ENCODE results near the gene ABT1. TPM values are rescaled to one million over a fixed set of nuclear protein-coding genes. Genes with fewer than 3 reads are reported as not detected.

Gene ABT1
- polyA plus RNA-seq, 1 donor (not counting 4 experiments of a cell fraction or from before 2014, with no cell fraction given), result 16.8 TPM

DNA sequence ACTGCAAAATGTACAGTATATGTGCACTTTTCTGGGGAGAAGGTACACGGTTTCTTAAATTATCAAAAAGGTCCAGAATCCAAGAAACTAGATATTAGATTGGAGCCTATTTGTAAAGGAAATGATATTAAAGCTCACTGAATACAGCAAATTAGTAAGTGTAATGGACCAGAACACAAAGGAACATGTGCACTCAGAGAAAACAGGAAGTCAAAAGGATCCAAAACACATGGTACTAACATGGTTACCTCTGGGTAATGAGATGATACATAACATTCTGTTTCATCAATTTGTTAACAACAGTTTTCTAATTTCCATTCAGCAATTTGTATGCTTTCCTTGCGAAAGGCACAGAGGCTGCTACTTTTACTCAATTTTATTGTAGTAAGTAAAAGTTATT is 44.1 kb downstream of the ABT1 start:
- no peaks in the 10 kb centered on the region for H3K9me1 ChIP-seq (ENCODE audit: control insufficient read depth, extremely low read depth, insufficient read depth, low read length)
- no peak overlapping the region for H3K9ac ChIP-seq (ENCODE audit: control insufficient read depth, extremely low read depth, insufficient read depth, low read length)
- H3K27me3 ChIP-seq (ENCODE audit: control insufficient read depth, extremely low read depth, insufficient read depth, low read length), result no peaks in the 10 kb centered on the region
- dilution Hi-C loops (cut with MboI; ENCODE audit: extremely low pct_ligation_motif_present, low sequenced_read_pairs), result no loop called here
- H3K4me1 ChIP-seq (ENCODE audit: control insufficient read depth, extremely low read depth, insufficient read depth, low read length), result no peaks in the 10 kb centered on the region
- no peaks in the 10 kb centered on the region for H4K20me1 ChIP-seq (ENCODE audit: control insufficient read depth, extremely low read depth, insufficient read depth, low read length)
- no peak for FAIRE-seq
- H3K79me2 ChIP-seq (ENCODE audit: control insufficient read depth, insufficient read depth, low read length), result peaks cover 8% of the 10 kb centered on the region
- H3K4me3 ChIP-seq (ENCODE audit: control insufficient read depth in 2 of 3, extremely low read depth in 1 of 3, insufficient read depth in 2 of 3, low read depth in 1 of 3, low read length in 3 of 3), result no peak overlapping the region
- H3K36me3 ChIP-seq (ENCODE audit: control insufficient read depth in 2 of 2, extremely low read depth in 1 of 2, insufficient read depth in 2 of 2, low read length in 2 of 2), result peaks cover 16 to 20% of the 10 kb centered on the region in 2 experiments
- H3K4me2 ChIP-seq (ENCODE audit: control insufficient read depth, extremely low read depth, insufficient read depth, low read depth, low read length), result no peak overlapping the region
- no peak overlapping the region for H2AFZ ChIP-seq (ENCODE audit: control insufficient read depth, low read length)
- no peak for DNase-seq (ENCODE audit: low read depth, low spot score)
- no peak overlapping the region for H3K27ac ChIP-seq (ENCODE audit: control insufficient read depth, insufficient read depth, low read length)
- TF ChIP-seq EZH2 (IDR thresholded peaks at IDR 0.05; ENCODE audit: low read length), result no peak
- TF ChIP-seq, protein P1, sequence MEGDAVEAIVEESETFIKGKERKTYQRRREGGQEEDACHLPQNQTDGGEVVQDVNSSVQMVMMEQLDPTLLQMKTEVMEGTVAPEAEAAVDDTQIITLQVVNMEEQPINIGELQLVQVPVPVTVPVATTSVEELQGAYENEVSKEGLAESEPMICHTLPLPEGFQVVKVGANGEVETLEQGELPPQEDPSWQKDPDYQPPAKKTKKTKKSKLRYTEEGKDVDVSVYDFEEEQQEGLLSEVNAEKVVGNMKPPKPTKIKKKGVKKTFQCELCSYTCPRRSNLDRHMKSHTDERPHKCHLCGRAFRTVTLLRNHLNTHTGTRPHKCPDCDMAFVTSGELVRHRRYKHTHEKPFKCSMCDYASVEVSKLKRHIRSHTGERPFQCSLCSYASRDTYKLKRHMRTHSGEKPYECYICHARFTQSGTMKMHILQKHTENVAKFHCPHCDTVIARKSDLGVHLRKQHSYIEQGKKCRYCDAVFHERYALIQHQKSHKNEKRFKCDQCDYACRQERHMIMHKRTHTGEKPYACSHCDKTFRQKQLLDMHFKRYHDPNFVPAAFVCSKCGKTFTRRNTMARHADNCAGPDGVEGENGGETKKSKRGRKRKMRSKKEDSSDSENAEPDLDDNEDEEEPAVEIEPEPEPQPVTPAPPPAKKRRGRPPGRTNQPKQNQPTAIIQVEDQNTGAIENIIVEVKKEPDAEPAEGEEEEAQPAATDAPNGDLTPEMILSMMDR (optimal IDR thresholded peaks at IDR 0.05 in 1 of 3, IDR thresholded peaks at IDR 0.05 in 1 of 3, conservative IDR thresholded peaks at IDR 0.05 in 1 of 3; ENCODE audit: extremely low read depth in 1 of 3, insufficient read depth in 2 of 3, low read length in 3 of 3), result no peak
- H3K9me3 ChIP-seq (ENCODE audit: control insufficient read depth, low read depth, low read length), result peaks cover 32% of the 10 kb centered on the region

DNA sequence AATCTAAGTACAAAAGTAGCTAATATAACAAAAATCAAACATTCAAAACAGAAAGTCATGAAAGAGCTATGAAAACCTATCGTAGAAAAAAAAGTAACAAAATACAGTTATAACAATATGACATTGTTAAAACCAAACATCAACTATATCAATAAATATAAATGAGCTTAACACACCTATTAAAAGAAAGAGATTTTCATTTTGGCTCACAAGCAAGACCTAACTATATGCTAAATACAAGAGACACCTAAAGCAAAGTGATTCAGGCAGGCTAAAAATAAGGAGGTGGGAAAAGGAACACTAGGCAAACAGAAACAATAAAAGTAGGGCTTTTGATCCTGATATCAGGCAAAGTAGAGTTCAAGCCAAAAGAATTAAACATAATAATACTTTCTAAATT is 49.3 kb downstream of the ABT1 start:
- H2AFZ ChIP-seq (ENCODE audit: control insufficient read depth, low read length), result no peak overlapping the region
- no peaks in the 10 kb centered on the region for H3K9me1 ChIP-seq (ENCODE audit: control insufficient read depth, extremely low read depth, insufficient read depth, low read length)
- no peak overlapping the region for H3K27ac ChIP-seq (ENCODE audit: control insufficient read depth, insufficient read depth, low read length)
- dilution Hi-C loops (cut with MboI; ENCODE audit: extremely low pct_ligation_motif_present, low sequenced_read_pairs), result no loop called here
- H3K36me3 ChIP-seq (ENCODE audit: control insufficient read depth in 2 of 2, extremely low read depth in 1 of 2, insufficient read depth in 2 of 2, low read length in 2 of 2), result peaks cover 9 to 13% of the 10 kb centered on the region in 2 experiments
- no peaks in the 10 kb centered on the region for H3K27me3 ChIP-seq (ENCODE audit: control insufficient read depth, extremely low read depth, insufficient read depth, low read length)
- no peaks in the 10 kb centered on the region for H3K4me1 ChIP-seq (ENCODE audit: control insufficient read depth, extremely low read depth, insufficient read depth, low read length)
- TF ChIP-seq EZH2 (IDR thresholded peaks at IDR 0.05; ENCODE audit: low read length), result no peak
- TF ChIP-seq, protein P1 (optimal IDR thresholded peaks at IDR 0.05 in 1 of 3, IDR thresholded peaks at IDR 0.05 in 1 of 3, conservative IDR thresholded peaks at IDR 0.05 in 1 of 3; ENCODE audit: extremely low read depth in 1 of 3, insufficient read depth in 2 of 3, low read length in 3 of 3), result no peak
- no peak overlapping the region for H3K4me3 ChIP-seq (ENCODE audit: control insufficient read depth in 2 of 3, extremely low read depth in 1 of 3, insufficient read depth in 2 of 3, low read depth in 1 of 3, low read length in 3 of 3)
- no peak overlapping the region for H3K4me2 ChIP-seq (ENCODE audit: control insufficient read depth, extremely low read depth, insufficient read depth, low read depth, low read length)
- no peak for DNase-seq (ENCODE audit: low read depth, low spot score)
- FAIRE-seq, result no peak
- H3K9ac ChIP-seq (ENCODE audit: control insufficient read depth, extremely low read depth, insufficient read depth, low read length), result no peak overlapping the region
- H3K79me2 ChIP-seq (ENCODE audit: control insufficient read depth, insufficient read depth, low read length), result peaks cover 26% of the 10 kb centered on the region
- no peaks in the 10 kb centered on the region for H4K20me1 ChIP-seq (ENCODE audit: control insufficient read depth, extremely low read depth, insufficient read depth, low read length)
- peaks cover 21% of the 10 kb centered on the region for H3K9me3 ChIP-seq (ENCODE audit: control insufficient read depth, low read depth, low read length)

Other genes starting within 250 kb of the ABT1 start
- gene BTN3A2, start 231.8 kb upstream of the ABT1 start, polyA plus RNA-seq, result 10.8 to 12.2 TPM (median 11.8 TPM) in 3 replicates
- gene BTN2A2, start 213.8 kb upstream of the ABT1 start, polyA plus RNA-seq, result 5.0 to 8.3 TPM (median 6.1 TPM) in 3 replicates
- gene BTN3A1, start 194.7 kb upstream of the ABT1 start, polyA plus RNA-seq, result 6.1 to 8.6 TPM (median 6.9 TPM) in 3 replicates
- gene BTN3A3, start 156.4 kb upstream of the ABT1 start, polyA plus RNA-seq, result 7.4 to 10.9 TPM (median 9.8 TPM) in 3 replicates
- gene BTN2A1, start 139.0 kb upstream of the ABT1 start, polyA plus RNA-seq, result 12.5 to 14.7 TPM (median 13.9 TPM) in 3 replicates
- not detected in 3 replicates for gene BTN1A1, start 96.7 kb upstream of the ABT1 start, polyA plus RNA-seq
- gene HMGN4, start 58.6 kb upstream of the ABT1 start, polyA plus RNA-seq, result 46.4 to 62.6 TPM (median 54.0 TPM) in 3 replicates
- 4.6 to 7.7 TPM (median 6.5 TPM) in 3 replicates for gene ZNF322, start 62.8 kb downstream of the ABT1 start, polyA plus RNA-seq

Data from keratinocyte (primary cell).